SKM-1 treated with dmso at 0.1 percent for 144 hours (cell line): ENCODE data around the gene SYNGR4.

Source experiments
- DNase-seq: peaks from one replicate; lab custom pipeline; 2025; ENCODE audit not compliant: unreplicated experiment; lab: John Stamatoyannopoulos, UW

The SYNGR4 gene

DNA sequence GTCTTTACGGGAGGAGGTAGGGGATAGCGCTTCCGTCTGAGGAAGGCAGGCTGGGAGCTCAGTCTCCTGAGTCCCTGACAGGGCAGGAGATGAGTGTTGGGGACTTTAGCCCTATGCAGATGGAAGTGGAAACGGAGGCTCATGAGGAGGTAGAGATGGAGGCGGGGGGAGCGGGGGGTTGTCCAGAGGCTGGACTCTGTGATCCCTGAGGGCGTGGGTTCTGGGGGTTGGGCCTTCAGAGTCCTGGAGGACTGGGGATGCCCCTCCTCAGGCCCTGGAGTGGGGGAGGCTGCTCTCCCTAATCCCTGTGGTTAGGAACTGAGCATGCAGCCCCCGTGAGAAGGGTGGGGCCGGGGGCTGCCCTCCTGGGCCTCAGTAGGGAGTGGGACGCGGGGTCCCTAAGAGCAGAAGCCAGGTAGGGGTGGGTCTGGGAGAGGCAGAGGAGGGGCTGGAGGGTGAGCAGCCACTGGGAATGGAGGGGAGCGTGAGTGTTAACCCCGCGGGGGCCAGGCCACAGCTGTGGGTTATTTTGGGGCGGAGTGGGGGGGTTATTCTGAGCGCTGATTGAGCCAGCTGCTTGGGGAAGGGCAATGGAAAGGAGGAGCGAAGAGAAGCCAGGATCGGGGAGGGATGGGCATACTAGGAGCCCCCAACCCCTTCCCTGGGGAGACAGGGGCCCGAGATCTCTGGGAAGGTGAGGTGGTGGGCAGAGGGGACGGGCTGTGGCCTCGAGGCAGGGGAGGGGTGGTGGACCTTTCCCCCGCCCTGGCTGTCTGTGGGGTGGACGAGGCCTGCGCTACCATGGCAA, 32.1 kb downstream of the SYNGR4 start:
- DNase-seq: no peak

DNA sequence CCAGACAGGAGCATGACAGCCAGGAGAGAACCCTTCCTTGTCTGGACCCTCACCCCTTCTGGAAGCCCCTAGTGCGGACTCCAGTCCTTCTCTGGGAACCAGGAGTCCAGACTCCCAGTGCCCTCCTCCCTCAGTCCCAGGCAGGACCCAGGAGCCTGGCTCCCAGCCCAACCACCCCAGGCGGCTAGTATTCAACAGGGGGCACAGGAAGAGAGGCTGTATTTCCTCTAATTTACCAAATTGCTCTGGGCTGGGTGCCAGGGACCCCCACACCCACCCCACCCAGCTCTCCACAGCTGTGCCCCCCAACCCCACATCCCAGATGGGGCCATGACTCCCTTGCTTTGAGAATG, 32.6 kb downstream of the SYNGR4 start:
- DNase-seq: no peak

DNA sequence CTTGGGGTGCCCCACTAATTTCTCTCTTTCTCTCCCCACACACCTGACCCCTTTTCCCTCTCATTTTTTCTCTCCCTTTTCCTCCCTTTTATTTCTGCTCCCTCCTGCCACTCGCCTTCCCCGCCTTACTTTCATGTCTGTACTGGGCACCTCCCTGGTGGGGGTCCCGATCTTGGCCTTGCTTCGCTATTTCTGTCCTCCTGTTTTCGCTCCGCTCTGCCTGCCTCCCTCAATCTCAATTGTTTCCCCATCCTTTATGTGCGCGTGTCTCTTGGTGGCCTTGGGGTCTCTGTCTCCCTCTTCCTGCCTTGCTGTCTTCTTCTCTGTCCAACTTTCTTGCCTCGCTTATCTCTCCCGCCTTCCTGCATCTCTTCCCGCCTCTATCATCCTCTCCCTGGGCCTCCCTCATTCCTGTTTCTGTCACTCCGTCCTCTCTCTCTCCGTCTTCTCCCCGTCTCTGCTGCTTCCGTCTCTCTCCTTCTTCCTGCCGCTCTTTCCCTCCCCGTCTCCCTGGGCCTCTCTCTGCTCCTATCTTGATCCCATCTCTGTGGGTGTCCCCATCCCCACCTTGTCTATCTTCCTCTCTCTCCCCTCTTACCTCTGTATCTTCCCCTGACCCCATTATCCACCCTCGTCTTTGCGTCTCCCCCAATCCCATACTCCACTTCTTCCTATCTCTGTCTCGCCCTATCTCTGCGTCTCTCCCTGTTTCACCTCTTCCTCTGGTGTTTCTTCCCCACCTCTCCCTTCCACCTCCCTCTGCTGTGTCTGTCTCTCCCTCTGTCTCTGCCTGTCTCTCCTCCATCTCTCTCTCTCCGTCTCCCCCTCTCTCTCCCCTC, 33.3 kb downstream of the SYNGR4 start:
- no peak for DNase-seq

DNA sequence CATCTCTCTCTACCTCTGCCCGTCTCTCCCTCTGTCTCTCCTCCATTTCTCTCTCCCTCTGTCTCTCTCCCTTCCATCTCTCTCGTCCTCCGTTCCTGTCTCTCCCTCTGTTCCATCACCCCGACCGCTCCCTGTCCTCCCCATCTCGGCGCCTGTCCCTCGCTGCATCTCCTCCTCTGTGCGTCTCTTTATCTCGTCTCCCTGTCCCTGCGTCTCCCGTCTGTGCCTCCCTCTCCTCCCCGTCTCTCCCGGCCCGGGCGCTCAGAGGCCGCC, 33.9 kb downstream of the SYNGR4 start:
- no peak for DNase-seq

DNA sequence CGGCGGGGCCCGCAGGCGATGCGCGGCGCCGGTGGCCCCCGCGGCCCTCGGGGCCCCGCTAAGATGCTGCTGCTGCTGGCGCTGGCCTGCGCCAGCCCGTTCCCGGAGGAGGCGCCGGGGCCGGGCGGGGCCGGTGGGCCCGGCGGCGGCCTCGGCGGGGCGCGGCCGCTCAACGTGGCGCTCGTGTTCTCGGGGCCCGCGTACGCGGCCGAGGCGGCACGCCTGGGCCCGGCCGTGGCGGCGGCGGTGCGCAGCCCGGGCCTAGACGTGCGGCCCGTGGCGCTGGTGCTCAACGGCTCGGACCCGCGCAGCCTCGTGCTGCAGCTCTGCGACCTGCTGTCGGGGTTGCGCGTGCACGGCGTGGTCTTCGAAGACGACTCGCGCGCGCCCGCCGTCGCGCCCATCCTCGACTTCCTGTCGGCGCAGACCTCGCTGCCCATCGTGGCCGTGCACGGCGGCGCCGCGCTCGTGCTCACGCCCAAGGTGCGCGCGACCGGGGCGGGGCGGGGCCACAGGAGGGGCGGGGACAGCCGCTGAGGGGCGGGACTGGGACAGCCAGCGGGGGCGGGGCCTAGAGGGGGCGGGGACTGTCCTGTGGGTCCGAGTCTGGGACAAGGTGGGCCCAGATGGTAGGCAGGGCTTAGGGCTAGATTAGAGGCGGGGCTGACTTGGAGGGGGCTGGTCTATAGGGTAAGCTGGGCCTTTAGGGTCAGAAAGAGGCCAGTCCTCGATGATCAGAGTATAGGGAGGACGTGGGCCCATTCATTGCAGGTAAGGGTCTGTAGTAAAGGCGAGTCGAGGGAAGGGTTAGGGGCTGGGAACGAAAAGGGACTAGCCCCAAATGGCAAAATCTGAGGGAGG, 34.4 kb downstream of the SYNGR4 start:
- peak; percentile 66 for DNase-seq

DNA sequence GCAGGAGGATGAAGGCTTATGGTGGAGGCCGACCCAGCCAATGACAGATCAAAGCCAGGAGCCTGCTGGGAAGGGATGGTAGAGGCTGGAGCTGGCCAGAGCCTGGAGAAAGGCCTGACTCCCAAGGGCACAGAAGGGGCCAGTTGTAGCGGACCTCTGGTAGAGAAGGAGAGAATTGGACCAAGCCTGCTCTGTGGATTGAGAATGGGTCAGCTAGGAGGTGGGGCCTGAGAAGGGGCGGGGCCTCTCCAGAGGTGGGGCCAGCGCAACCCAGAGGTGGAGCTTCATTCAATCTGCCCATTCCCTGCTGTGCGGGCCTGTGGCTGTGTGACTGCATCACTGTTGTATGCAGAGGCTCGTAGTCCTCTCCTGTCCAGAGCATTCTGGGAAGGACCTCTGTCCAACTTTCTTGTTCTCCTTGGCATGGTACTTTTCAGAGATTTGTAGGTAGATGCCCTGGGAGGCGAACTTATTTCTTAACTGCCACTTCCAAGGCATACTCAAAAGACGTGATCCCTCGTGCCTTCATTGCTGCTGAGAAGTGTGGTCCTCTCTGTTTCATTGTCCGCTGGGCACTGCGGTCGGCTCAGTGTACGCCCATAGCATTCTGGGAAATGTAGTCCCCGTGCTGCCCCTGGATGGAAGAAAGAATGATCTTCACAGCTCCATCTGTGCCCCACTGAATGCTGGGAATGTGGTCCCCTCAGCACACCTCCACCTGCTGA, 36.0 kb downstream of the SYNGR4 start:
- DNase-seq: no peak

DNA sequence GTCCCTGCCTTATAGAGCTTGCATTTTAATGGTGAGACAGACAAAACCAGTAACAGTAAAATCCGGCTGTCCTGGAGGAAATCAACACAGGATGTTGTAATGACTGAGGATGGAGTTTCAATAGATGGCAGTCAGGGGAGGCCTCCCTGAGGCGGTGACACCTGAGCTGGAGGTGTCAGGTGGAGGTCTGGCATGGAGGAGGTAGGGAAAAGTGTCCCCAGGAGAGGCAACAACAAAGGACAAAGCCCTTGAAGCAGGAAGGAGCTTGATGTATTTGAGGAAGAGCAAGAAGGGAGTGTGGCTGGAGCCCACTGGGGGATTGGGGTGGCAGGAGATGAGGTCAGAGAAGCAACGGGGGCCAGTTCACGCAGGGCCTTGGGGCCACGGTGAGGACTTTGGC, 37.1 kb downstream of the SYNGR4 start:
- no peak for DNase-seq

DNA sequence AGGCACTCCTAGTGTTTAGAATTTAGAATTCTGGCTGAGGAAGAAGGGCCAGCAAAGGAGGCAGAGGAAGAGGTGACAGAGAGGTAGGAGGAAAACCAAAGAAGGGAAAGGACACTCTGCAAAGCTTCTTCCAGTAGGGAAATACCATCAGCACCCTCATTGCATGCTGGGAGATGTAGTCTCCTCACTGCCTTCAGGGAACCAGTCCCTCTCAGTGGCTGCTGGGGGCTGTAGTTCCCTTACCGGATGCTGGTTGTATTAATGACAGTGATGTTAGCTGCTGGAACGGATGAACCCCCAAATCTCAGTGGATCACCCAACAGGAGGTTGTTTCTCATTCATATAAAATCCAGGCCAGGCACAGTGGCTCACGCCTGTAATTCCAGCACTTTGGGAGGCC, 39.4 kb downstream of the SYNGR4 start:
- DNase-seq: peak; percentile 26

DNA sequence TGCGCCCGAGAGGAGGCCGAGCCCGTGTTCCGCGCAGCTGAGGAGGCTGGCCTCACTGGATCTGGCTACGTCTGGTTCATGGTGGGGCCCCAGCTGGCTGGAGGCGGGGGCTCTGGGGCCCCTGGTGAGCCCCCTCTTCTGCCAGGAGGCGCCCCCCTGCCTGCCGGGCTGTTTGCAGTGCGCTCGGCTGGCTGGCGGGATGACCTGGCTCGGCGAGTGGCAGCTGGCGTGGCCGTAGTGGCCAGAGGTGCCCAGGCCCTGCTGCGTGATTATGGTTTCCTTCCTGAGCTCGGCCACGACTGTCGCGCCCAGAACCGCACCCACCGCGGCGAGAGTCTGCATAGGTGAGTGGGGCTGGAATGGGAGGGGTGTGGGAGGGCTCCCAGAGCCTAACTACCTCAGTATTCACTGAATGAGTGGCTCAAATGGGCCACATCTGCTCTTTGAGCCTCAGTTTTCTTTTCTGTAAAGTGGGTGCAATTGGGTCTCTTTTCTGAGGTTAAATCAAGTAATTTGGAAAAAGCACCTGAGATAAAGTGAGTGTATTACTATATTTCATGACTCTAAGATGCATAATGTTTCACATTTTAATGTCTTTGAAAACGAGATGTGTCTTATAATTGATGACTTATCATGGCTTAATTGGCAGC, 41.0 kb downstream of the SYNGR4 start:
- DNase-seq: no peak

DNA sequence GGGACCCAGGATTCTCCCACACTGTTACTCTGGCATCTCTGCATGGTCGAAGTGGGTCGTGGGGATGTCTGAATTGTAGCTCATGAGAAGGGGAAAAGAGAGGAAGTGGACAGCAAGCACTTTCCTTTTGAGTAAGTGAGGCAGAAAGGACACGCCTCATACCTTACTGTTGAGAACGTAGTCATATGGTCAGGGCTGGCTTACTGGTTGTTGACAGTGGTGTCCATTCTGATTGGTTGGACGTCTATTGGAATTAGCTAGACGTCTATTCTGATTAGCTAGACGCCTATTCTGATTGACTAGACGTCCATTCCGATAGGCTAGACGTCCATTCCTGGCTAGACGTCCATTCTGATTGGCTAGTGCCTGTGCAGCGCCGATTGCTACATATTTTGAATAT, 41.7 kb downstream of the SYNGR4 start:
- no peak for DNase-seq

DNA sequence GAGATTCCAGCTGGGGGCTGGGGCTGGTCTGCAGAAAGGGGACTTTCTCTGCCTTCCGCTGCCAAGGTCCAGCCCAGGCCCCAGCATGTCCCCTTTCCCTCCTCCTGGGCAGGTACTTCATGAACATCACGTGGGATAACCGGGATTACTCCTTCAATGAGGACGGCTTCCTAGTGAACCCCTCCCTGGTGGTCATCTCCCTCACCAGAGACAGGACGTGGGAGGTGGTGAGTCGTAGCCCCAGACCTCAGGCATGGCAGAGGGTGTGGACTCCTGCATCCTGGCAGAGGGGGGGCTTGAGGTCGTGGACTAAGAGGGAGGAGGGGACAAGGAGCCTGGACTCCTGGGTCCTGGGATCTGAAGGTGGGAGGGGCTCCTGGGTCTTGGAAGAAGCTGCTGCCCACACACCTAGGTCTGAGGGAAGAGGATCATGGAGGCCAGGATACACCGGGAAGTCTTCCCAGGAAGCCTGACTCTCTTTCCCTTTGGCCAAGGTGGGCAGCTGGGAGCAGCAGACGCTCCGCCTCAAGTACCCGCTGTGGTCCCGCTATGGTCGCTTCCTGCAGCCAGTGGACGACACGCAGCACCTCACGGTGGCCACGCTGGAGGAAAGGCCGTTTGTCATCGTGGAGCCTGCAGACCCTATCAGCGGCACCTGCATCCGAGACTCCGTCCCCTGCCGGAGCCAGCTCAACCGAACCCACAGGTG, 49.9 kb downstream of the SYNGR4 start:
- DNase-seq: no peak

DNA sequence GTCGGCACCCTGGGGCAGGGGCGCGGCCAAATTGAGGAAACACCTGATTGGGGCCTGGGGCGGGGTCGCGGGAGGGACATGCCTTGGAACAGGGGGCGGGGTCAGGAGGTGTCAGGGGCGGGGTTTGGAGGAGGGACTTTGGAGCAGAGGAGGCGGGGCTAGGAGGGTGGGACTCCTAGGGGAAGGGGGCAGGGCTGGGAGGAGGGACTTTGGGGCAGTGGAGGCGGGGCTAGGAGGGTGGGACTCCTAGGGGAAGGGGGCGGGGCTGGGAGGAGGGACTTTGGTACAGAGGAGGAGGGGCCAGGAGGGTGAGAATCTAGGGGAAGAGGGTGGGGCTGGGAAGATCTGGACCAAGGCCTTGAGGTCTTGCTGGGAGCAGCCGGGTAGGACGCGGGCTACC, 51.2 kb downstream of the SYNGR4 start:
- peak; percentile 15 for DNase-seq

DNA sequence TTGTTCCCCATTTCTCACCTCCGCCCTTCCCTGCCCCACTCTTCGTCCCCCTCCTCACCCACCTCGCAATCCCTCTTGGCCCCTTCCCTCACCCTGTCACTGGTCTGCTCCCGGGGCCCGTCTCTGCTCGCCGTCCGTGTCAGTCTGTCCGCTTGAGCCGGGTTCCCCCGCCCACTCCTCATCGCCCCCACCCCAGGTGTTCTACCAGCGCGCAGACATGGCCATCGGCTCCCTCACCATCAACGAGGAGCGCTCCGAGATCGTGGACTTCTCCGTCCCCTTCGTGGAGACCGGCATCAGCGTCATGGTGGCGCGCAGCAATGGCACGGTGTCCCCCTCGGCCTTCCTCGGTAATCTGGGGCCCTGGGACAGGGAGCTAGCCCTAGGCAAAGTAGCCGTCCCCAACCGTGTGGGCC, 51.6 kb downstream of the SYNGR4 start:
- DNase-seq: no peak

DNA sequence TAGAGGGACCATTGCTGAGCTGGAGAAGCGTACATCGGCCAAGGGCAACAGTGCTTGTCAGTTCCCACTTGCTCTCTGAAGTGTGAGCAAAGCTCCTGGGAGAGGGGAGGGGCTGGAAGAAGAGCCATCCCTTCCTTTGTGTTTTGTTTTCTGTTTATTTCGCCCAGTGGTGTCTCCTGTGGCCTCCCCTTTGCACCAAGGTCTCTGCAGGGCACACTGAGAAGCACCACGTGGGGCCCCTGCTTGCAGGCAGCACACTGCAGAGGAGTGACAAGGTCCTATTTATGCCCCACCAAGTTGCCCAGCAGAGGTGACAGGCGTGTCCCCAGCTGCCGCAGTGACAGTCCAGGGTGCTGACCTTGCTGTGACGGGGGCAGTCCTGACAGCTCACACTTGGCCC, 53.3 kb downstream of the SYNGR4 start:
- DNase-seq: no peak

DNA sequence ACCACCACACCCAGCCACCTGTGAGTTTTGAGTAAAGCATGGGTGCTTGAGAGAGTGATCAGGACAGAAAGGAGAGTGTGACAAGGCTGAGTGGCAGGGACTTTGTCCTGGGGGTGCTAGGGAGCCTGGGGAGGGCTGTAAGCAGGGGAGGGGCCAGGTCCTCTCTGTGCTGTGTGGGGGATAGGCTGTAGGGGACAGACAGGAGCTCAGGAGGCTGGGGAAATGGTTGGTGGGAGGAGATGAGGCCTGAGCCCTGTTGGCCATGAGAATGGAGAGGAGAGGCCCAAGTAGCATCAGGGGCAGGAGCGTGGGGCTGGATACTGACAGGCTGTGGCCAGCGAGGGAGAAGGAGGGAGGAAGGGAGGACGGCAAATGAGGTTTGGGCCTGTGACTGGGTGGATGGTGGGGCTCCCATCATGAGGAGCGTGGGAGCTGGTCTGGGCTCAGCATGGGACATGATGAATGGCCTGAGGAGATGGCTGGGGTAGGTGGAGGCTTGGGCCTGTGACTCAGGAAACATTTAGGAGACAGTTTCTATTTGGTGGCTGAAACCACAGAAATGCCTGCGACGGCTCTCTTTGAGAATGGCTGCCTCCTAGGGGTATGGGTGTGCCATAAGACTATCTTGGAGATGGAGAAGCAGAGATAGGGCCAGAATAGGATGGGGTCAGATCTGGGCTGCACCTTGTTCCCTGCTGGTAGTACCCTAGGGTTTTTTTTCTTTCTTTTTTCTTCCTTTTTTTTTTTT, 54.3 kb downstream of the SYNGR4 start:
- DNase-seq: no peak

DNA sequence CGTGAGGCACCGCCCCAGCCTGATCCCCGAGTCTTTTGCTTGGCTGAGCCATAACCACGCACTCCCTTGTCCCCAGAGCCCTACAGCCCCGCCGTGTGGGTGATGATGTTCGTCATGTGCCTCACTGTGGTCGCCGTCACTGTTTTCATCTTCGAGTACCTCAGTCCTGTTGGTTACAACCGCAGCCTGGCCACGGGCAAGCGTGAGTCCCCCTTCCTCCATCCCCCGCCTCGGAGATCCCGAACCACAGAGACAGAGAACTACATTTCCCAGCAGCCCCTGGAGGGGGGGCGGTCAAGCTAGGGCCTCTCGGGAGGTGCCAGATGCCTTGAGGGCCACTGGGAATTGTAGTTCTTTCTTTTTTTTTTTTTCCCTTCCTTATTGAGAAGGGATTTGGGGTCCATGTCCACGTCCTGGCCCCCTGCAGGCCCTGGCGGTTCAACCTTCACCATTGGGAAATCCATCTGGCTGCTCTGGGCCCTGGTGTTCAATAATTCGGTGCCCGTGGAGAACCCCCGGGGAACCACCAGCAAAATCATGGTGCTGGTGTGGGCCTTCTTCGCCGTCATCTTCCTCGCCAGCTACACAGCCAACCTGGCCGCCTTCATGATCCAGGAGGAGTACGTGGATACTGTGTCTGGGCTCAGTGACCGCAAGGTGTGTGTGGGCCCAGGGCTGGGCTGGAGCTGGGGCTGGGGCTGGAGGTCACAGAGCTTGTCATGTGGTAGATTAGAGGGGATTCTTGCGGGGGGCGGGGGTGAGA, 55.2 kb downstream of the SYNGR4 start:
- peak; percentile 10 for DNase-seq

DNA sequence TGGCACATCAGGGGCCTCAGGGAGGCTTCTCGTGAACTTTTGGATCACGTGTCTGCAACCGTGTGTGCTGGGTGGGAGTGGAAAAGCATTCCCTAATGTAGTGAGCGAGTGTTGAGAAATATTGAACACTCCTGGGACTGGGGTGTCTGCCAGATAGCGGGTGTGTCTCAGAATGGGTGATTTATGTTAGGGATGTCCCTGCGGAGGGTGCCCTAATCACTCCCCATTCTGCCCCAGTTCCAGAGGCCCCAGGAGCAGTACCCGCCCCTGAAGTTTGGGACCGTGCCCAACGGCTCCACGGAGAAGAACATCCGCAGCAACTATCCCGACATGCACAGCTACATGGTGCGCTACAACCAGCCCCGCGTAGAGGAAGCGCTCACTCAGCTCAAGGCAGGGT, 57.4 kb downstream of the SYNGR4 start:
- no peak for DNase-seq

DNA sequence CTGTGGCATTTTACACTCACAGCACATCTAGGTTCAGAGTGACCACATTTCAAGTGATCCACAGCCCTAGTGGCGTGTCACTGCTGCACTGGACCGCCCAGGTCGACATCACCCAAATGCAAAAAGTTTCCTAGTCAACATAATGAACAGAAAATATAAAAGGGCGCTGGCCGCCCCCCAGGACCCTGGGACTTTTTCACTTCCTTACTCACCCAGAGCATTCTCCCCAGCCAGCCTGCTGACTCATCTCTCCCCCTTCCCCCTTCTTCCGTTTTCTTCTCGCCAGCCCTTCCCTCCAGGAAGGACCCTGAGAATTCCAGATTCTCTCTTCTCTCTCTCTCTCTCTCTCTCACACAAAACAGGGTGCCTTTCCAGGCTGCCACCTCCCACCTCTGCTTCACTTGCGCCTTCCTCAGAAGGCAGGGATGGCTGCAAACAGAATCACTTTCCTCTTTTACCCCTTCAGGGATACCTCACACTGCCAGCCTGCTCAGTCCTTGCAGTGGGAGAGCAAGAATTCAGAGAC, 60.6 kb downstream of the SYNGR4 start:
- DNase-seq: peak; percentile 1
